PFSK-1 (cell line): ENCODE results near the gene HOXB6.

Experiments
- POLR2AphosphoS5 ChIP-seq: IDR thresholded peaks from 2 replicates; pipeline ENCODE4 v1.6.1; 2012; ENCODE audit warnings: low read depth, mild to moderate bottlenecking, control low read depth, low read length, moderate library complexity
- REST ChIP-seq, 2 experiments: IDR thresholded peaks; 2 replicates each; pipeline versions ENCODE4 v1.6.1 to v1.8.0; 2011 to 2012; ENCODE audit warnings: low read depth in 2 of 2, low read length in 2 of 2, control low read depth in 1 of 2, inconsistent platforms in 1 of 2, mild to moderate bottlenecking in 1 of 2, moderate library complexity in 1 of 2; ENCODE audit not compliant: insufficient read depth in 1 of 2
- TAF1 ChIP-seq: IDR thresholded peaks from 2 replicates; pipeline ENCODE4 v1.6.1; 2012; ENCODE audit warnings: low read length, control low read depth, borderline replicate concordance; ENCODE audit not compliant: insufficient read depth

GRCh38 chr17:48576479-48577309 lies 28.1 kb downstream of the HOXB6 start:
- TF ChIP-seq POLR2AphosphoS5 (no peak), REST (IDR thresholded peaks at IDR 0.05; ENCODE audit: insufficient read depth in 1 of 2, low read depth in 2 of 2, low read length in 2 of 2) (no peak), TAF1 (no peak)
